PFSK-1 (cell line): Measurements from ENCODE around the gene NFIX.

Source experiments
- FOXP2 ChIP-seq: optimal IDR thresholded peaks from 2 replicates; pipeline ENCODE3; 2011; ENCODE audit warnings: borderline replicate concordance, control low read depth, inconsistent platforms; ENCODE audit not compliant: insufficient read depth; ENCODE audit errors: extremely low read length, extremely low read depth
- POLR2AphosphoS5 ChIP-seq: IDR thresholded peaks from 2 replicates; pipeline ENCODE4 v1.6.1; 2012; ENCODE audit warnings: low read depth, mild to moderate bottlenecking, control low read depth, low read length, moderate library complexity
- REST ChIP-seq, 2 experiments: IDR thresholded peaks; 2 replicates each; pipeline versions ENCODE4 v1.6.1 to v1.8.0; 2011 to 2012; ENCODE audit warnings: low read depth in 2 of 2, low read length in 2 of 2, control low read depth in 1 of 2, inconsistent platforms in 1 of 2, mild to moderate bottlenecking in 1 of 2, moderate library complexity in 1 of 2; ENCODE audit not compliant: insufficient read depth in 1 of 2
- SIN3A ChIP-seq: IDR thresholded peaks from 2 replicates; pipeline ENCODE4 v1.6.1; 2012; ENCODE audit warnings: mild to moderate bottlenecking, low read length, moderate library complexity, borderline replicate concordance; ENCODE audit not compliant: insufficient read depth
- TAF1 ChIP-seq: IDR thresholded peaks from 2 replicates; pipeline ENCODE4 v1.6.1; 2012; ENCODE audit warnings: low read length, control low read depth, borderline replicate concordance; ENCODE audit not compliant: insufficient read depth

- TF ChIP-seq POLR2AphosphoS5 (no peak), SIN3A (no peak), TAF1 (no peak), REST (IDR thresholded peaks at IDR 0.05; ENCODE audit: insufficient read depth in 1 of 2, low read depth in 2 of 2, low read length in 2 of 2) (no peak), FOXP2 (no peak)
These were observed 45.7 kb upstream of the NFIX start for GRCh38 chr19:12949363-12950283.
